GM19099 (cell line): ENCODE results near the gene CADM1.

ENCODE experiments used
- POLR2A ChIP-seq: IDR thresholded peaks from 3 replicates; pipeline ENCODE4 v1.6.1; 2011; ENCODE audit warnings: low read depth; ENCODE audit not compliant: insufficient read length; ENCODE audit errors: extremely low read depth

CADM1 gene

DNA sequence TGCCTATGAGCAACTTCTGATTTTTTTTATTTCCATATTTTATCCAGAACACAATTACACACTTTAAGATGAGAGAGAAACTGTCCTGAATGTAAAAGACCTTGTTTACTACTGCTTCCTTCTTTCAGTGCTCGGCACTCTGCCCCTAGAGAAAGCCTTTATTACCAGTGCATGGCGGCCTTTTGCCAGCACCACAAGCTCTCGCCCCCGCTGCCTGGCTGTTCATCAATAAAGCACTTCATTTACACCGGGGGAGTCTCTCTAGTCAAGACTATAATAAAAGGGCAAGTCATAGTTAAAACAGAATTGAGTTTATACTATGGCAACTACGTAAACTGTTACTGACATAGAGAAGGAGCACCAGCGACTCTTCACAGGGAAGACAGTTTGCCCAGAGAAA is 259.5 kb downstream of the CADM1 start:
- TF ChIP-seq POLR2A, result no peak

DNA sequence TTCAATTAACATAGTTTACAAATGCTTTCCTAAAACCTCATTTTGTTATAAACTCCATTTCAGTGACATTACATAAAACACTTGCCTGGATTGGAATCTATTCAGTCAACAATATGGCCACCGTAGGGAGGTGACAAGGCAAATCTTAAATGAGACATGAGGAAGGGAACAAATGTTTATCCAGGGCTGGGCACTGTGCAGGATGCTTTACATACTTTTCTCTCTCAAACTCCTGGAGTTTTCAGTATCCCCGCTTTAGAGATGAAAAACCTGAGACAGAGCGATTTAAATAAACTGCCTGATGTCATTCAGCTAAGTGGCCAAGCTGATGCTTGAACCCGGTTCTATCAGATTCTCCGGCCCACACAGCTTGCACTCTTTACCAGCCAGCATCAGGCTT is 259.9 kb downstream of the CADM1 start:
- no peak for TF ChIP-seq POLR2A

DNA sequence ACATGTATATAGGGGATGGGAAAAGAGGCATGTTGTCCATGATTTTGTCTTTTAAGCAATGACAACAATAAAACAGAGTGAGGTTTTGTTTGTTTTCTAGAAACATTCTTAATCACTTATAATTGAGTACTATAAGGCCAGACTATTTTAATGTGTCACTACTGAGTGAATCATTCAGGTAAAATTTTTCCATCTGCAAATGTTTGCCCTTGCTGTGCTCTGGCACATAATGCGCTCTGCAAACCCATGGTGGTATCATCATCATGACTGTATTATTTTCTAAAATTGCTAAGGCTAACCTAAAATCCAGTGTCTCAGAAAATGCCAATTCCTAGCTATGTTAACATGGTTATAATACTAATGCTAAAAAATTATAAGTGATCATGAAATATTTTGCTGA is 261.2 kb downstream of the CADM1 start:
- TF ChIP-seq POLR2A, result no peak

DNA sequence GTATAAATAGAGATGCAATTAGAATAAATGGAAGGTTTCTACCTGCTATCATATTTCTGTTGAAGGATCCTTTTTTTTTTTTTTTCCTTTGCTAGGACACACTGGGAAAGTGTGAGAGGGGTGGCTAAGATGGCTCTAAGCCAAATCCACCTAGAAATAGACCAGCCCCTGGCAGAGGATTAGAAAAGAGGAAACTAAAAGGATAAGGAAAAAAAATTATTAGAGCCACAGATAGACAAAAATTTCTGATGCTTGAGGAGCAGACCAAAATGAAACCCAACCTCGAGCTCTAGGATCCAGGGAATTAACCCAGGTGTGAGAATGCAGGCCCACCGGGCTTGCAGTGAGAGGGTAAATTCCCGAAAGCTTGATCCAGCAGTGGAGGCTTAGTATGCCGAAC is 262.3 kb downstream of the CADM1 start:
- no peak for TF ChIP-seq POLR2A

DNA sequence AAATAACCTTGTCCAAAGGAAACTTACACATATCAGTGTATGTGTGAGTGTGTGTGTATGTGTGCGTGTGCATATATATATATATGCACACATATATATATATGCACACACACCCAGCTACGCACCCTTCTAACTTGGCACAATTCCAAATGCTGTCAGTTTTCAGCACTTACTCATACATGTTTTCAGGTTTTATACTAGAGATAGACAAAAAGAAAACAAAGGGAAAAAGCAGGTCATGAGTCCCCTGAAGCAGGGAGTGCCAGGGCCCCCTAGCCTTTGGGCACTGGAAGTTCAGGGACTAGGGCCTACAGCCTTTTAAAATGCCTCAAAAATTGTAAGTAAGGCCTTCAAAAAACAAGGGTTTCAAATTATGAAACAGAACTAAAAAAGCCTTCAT is 265.4 kb downstream of the CADM1 start:
- no peak for TF ChIP-seq POLR2A

DNA sequence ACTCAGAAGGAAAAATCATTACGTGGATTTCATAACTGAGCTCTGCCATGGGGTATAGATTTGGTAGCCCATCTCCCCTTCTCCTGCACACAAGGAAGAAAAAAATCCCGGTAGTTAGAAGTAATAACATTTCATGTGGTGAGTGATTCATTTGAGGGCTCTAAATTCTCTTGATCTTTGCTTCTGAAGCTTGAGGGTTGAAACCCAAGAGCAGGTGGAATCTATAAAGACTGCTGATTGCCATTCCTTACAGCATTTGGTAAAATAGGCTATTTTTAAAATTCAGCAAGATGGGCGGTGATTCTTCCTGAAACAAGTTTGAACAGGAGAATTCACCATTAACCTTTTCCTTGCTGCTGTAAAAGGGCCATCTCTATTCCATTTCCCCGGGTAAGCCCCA is 266.1 kb downstream of the CADM1 start:
- no peak for TF ChIP-seq POLR2A

DNA sequence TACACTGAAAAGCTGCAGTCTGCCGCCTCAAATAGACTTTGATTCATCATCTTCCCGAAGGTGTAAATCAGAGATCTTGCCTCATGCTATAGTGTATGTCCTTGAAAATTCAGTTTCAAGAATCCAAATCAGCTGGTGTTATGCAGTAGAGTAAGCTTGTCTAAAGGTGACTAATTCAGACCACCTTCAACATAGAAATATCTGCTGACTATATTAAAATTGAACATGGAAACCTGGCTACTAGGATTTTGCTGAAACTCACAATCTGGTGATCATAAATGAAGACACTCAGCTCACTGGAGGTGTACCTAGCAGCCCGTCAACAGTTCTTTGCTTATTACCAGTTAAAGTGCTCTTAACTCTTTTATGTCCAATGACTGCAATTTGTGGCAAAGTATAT is 266.6 kb downstream of the CADM1 start:
- no peak for TF ChIP-seq POLR2A

DNA sequence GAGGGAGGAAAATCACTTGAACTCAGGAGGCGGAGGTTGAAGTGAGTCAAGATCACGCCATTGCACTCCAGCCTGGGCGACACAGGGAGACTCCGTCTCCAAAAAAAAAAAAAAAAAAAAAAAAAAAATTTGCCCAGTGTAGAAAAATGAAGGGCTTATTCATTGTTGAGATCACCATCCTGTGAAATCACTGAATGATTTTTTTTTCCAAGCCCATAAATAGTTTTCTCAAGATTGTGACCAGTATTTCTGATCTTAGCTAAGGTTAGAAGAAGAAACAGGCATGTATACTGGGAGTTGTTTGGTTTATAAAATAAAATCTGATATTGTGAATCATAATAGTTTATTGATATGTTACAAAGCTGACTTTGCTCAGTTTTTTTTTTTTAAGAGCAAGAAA is 269.4 kb downstream of the CADM1 start:
- no peak for TF ChIP-seq POLR2A

DNA sequence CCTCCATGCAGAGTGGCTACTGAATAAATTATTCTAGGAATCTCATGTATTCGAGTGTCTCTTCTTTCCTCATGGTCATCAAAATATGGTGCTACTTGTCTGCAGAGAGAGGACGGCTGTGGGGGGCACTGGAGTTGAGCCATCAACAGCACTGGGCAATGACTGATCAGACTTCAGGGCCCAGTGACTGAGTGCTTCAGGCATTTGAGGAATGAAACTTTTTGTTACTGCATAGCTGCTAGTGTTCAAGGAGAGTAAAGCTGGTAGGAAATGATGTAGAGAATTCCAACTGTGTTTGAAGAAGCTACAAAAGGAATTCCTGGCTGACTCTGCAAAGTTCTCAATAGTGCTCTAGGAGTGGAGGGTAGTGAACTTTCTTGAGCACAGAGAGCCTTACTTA is 277.7 kb downstream of the CADM1 start:
- TF ChIP-seq POLR2A, result no peak

DNA sequence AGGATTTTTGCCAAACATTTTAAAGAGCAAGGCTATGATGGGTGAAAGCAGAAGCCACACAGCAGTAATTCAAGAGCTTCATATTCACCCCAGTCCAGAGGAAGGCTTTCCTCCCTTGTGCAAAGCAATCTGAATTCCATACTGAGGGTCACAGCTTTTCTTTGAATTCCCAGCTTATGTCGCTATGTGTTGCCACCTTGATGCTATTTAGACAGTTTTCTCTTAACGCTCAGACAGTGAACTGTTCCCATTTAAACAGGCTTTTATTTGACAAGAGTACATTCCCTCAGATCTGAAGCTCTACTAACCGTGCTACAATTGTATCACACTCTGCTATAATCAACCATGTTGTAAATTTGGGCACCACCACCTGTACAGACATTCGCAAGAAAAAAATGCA is 279.7 kb downstream of the CADM1 start:
- no peak for TF ChIP-seq POLR2A

DNA sequence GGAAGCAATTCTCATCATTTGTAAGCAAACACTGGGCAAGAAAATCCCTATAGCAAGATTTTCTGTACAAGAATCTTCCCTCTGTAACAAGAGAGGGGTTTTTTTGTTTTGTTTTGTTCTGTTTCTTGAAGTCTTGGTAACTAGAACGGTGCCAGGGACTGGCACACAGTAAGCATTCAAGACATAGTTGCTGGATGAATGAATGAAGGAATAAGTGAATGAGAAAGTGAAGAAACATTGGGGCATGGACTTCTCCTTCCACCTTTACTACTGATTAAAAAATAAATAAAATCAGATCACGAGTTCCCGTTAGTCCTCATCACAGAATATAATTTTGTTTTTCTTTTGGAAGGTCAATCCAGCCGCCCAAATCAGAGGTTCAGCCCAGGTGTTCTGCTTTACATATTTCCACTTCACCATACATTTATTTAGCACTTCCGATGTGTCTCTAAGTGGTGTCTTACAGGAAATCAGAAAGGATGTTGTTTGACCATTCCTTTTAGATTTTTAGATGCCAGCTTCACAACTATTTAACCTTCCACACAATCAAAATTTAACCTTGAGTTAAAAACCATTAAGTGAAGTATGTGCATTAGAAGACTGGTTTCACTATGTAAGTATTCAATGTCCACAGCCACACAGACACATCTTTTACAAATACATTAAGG is 281.2 kb downstream of the CADM1 start:
- TF ChIP-seq POLR2A, result no peak

DNA sequence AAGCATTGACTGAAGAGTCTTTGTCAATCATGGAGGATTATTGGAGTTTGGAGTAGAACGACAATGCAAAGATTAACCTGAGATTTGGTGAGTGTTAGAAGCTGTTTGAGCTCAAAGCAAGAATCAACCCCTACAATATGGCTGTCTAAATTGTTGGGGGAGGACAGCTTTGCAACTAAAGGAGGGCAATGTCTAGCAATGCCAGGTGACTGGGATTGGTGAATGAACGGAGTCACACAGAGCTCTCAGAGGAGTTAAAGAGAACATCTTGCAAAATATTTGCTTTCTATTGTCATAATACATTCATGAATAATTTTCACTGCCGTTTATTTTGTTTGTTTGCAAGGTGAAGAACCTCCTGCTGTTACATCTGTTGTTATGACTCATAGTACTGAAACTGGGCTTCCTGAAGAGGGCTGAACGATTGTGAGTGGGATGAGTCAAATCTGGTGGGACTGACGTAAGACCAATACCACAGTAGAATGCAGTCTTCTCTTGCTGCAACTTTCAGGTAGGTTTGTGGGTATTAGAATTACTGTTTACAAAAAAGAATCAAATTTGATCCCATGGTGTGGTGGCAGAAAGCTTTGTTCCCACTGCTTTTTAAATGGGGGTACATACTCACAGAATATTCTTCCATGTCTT is 281.9 kb downstream of the CADM1 start:
- no peak for TF ChIP-seq POLR2A

DNA sequence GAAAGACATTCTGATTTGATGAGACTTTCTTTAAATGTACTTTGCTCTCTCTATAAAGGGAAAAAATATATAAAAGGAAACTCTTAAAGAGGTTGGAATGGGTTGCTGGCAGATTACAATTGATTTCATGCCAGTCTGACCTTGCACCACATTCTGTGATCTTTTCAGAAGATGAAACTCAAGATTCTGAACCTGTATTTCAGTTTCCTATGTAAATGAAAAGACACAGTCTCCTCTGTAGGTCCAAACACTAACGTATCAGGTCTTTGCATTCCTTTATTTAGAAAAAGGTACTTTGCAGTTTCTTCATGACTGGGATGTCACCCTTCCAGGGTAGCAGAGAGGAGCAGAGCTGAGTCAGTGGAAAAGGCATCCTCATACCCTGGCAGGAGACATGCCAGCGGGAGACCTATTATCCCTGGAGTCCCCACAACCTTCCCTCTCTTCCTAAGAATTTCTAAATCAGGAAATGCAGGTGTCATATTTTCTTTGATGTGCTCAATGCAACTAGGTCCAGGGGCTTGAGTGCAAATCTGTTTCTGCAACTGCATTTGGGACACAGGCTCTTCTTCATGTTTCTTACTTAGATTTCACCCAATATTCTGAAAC is 282.6 kb downstream of the CADM1 start:
- TF ChIP-seq POLR2A, result no peak

DNA sequence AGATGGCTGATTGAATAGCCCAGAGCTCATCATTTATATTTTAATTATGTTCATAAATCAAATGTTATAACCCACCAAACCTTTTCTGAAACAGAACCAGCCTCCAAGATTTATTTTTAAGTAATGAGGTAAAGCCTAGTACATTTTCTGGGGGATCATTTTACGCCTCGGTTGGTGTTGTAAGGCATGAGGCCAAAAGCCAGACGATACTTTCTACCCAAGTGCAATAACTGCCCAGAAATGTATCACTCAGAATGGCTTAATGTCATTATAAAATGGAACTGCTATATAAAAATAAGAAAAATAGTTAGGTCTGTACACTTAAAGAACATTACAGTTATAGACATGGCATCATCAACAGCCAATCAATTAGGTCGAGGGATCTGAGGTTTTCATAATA is 283.3 kb downstream of the CADM1 start:
- TF ChIP-seq POLR2A, result no peak

DNA sequence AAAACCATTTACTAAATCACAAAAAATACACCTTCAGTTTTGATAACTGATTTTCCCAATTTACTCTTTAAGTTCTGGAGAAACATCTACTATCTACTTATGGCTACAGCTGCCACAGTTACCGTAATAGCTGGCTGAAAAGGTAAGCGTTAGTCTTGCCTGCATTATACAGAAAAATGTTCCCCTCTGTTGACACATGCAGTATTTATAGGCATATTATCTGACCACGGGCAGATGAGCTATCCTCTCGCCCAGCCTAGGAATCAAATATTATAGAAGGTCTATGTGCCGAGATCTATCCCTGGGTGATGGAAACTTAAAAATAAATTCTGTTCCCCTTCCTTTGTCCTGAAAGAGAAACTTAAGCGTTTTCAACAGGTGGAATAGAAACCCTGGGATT is 283.8 kb downstream of the CADM1 start:
- TF ChIP-seq POLR2A, result no peak

DNA sequence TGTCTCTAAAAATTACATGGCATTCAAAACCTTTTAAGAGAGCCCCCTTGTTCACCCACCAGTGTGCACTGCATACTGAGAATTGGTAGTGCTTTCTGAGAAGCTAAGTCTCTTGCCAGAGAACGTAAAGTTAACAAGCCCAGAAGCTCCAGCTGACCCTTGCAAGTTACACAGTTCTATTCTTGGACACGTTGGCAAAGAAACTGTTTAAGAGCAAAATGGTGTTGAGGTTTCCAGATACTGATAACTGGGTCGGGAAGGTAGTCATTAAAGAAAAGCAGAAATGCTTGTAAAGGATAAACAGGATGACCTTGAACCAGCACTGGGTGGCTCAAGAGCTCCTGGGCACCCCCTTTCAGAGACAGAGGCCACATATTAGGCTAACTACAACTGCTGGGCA is 284.8 kb downstream of the CADM1 start:
- no peak for TF ChIP-seq POLR2A
